GM12801 (cell line): Measurements from ENCODE around the gene PHIP.

ENCODE experiments used
- TF ChIP-seq, protein P1 (sequence below): IDR thresholded peaks from one replicate; pipeline ENCODE4 v1.5.1; 2011; ENCODE audit warnings: control low read depth; ENCODE audit not compliant: insufficient read length; ENCODE audit errors: extremely low read depth

PHIP gene

DNA sequence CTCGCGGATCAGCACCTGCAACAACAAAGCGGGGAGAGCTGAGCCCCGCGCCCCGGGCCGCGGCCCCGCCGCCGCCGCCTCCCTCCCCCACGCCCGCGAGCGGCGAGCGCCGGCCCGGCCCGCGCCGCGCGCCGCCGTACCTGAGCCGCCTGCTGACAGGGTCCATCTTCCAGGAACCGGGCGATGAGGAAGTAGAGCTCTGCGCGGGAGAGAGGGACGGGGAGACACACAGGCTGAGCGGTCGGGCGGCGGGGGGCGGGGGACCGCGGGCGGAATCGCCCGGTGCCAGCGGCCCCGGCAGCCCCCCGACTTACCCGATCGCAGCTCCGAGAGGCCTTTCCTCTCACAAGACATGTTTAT lies 359 bp downstream of the PHIP start:
- TF ChIP-seq, protein P1, sequence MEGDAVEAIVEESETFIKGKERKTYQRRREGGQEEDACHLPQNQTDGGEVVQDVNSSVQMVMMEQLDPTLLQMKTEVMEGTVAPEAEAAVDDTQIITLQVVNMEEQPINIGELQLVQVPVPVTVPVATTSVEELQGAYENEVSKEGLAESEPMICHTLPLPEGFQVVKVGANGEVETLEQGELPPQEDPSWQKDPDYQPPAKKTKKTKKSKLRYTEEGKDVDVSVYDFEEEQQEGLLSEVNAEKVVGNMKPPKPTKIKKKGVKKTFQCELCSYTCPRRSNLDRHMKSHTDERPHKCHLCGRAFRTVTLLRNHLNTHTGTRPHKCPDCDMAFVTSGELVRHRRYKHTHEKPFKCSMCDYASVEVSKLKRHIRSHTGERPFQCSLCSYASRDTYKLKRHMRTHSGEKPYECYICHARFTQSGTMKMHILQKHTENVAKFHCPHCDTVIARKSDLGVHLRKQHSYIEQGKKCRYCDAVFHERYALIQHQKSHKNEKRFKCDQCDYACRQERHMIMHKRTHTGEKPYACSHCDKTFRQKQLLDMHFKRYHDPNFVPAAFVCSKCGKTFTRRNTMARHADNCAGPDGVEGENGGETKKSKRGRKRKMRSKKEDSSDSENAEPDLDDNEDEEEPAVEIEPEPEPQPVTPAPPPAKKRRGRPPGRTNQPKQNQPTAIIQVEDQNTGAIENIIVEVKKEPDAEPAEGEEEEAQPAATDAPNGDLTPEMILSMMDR: no peak

GRCh38 chr6:79076782-79077641 lies 1.0 kb downstream of the PHIP start:
- TF ChIP-seq, protein P1: no peak

- TF ChIP-seq, protein P1: no peak
These were observed 1.9 kb downstream of the PHIP start for GRCh38 chr6:79076160-79076559.

- TF ChIP-seq, protein P1: no peak
These were observed 4.2 kb downstream of the PHIP start for GRCh38 chr6:79073888-79074287.

DNA sequence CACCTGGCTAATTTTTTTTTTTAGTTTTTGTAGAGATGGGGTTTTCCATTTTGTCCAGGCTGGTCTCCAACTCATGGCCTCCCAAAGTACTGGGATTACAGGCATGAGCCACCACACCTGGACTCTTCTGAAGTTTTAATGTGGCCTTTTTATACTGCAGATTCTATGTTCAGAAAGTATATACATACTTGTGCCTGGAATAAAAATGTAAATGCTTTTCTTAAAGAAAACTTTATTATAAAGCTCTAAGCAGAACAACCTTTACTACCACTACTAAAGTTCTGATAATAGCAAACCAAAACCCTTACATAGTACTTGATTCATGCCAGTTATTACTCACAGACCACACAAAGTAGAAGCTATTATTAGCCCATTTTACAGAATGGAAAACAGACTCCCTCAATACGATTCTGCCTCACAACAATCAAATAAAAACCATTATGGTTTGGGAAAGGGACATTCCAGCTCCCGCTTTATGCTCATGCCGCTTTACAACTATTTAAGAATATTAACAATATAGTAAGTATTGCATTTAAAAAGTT lies 5.3 kb downstream of the PHIP start:
- TF ChIP-seq, protein P1: no peak

GRCh38 chr6:79071547-79071946 lies 6.5 kb downstream of the PHIP start:
- TF ChIP-seq, protein P1: no peak

DNA sequence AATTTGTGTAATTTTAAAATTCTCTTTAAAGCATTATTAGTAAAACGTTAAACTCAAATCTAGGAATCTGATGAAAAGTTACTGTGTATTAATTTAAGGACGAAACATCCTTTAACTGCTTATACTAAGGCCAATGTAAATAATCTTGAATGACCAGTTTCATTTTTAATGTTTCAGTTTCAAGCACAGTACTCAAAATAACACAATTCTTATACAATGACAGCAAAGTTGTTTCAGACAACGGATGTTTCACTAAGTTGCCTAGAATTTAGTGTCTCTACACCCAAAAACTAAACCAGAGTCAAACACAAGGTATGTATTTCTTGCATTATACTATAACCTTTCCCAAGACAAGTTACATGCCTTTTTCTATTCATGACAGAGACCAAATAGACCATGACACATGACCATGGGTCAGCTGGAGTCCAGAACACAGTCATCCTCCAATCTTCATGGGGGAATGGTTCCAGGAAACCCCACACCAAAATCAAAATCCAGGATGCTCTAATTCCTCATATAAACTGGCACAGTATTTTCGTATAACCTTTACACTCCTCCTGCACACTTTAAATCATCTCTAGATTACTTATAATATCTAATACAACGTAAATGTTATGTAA lies 7.7 kb downstream of the PHIP start:
- TF ChIP-seq, protein P1: no peak
